HS-5 (cell line): ENCODE results near the gene C22orf42.
"Not testable (repeated sequence)": the region's sequence is repeated elsewhere in the genome, so short reads cannot be mapped to it uniquely, and the experiment has no call there.

Source experiments
- DNase-seq: peaks from one replicate; pipeline ENCODE4 v3.0.0-alpha.2; 2012; ENCODE audit warnings: low read depth

C22orf42 gene

GRCh38 chr22:32183625-32184024, 24.5 kb upstream of the C22orf42 start:
- DNase-seq, result no peak

DNA sequence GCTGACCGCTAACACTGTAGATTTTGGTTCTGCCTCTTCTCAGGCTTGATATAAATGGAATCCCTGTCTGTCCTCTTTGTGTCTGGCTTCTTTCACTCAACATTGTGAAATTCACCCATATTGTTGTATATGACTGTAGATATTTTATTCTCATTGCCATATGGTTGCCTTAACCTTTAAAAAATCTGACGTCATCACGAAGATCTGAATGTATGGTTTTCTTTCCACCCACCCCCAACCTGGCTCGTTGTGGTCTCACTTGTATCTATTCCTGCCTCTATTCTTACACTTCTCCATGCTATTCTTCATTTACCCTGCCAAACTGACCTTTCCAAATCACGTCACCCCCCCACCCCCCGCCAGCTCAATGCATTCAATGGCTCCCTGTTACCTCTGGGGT, 21.9 kb upstream of the C22orf42 start:
- no peak for DNase-seq

GRCh38 chr22:32177221-32177765, 18.2 kb upstream of the C22orf42 start:
- DNase-seq, result no peak

GRCh38 chr22:32175683-32176644, 16.9 kb upstream of the C22orf42 start:
- DNase-seq, result no peak

GRCh38 chr22:32175115-32175514, 16.0 kb upstream of the C22orf42 start:
- no peak for DNase-seq

DNA sequence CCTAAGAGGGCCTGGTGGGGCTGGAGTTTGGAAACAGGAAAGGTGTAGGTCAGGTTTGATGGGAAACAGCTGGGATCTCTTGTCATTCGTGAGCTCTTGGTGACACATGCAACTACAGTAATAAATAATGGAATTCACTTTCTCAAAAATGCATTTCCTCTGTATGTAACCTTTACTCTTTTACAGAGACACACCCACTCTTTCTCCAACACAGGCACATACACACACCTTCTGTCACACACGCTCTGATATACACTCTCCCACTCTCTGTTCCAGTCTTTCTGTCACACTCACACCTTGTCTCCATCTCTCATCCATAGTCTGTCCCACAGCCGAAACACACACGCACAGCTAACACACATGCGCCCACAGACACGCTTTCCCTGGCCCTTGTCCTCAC, 6.6 kb upstream of the C22orf42 start:
- no peak for DNase-seq

GRCh38 chr22:32164075-32164860, 5.2 kb upstream of the C22orf42 start:
- DNase-seq, result no peak

DNA sequence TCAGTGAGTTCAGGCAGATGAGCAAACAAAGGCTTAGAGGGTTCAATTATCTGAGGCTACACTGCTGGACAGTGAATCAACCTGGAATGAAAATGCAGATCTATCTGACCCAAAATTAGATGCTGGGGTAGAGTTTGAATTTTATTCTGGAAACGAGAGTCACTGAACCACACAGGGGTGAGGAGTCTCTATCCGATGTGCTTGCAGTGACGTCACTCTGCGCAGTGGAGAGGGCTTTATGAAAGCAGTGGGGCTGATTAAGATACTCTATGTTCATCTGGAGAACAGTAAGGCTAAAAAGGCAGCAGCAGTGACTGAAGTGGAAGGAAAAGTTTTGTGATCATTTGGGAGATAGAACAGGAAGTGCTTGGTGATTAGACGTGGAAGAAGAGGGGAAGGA, 1.3 kb upstream of the C22orf42 start:
- DNase-seq, result not testable (repeated sequence)

GRCh38 chr22:32157632-32158031, 1.5 kb downstream of the C22orf42 start:
- not testable (repeated sequence) for DNase-seq

- not testable (repeated sequence) for DNase-seq
Measured at GRCh38 chr22:32154727-32155126, 4.4 kb downstream of the C22orf42 start.

- DNase-seq, result not testable (repeated sequence)
Measured at GRCh38 chr22:32151641-32152040, 7.5 kb downstream of the C22orf42 start.

DNA sequence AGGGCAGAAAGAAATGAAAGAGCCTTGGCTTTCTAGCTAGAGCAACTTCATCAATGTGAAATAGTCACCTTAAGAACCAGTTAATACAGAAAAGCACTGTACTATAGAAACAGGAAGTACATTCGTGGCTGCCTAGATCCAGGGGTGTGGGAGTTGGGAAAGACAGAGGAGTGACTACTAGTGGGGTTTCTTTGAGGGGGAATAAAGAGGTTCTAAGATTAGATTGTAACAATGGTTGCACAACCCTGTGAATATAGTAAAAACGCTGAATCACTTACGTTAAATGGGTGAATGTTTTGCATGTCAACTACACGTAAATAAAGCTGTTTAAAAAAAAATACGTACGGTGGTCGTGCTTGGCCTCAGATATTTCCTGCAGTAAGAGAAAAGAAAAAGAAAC, 8.5 kb downstream of the C22orf42 start:
- not testable (repeated sequence) for DNase-seq

DNA sequence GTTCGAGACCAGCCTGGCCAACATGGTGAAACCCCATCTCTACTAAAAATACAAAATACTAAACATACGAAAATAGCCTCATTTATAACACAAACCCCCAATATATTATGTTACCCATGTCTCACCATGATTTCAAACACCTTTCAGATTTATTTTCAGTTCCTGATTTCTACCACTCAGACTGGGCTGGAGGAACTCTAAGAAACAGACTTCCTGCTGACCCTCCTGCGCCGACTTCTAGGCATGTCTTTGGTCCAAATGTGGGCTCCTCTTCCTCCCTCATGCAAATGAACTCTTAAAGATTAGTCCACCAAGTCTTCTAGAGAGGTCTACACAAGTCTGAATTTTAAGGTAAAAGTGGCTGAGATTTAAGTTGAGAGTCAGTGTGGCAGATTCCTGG, 10.7 kb downstream of the C22orf42 start:
- not testable (repeated sequence) for DNase-seq

GRCh38 chr22:32147128-32147527, 12.0 kb downstream of the C22orf42 start:
- not testable (repeated sequence) for DNase-seq

GRCh38 chr22:32144496-32145274, 14.4 kb downstream of the C22orf42 start:
- DNase-seq, result no peak

DNA sequence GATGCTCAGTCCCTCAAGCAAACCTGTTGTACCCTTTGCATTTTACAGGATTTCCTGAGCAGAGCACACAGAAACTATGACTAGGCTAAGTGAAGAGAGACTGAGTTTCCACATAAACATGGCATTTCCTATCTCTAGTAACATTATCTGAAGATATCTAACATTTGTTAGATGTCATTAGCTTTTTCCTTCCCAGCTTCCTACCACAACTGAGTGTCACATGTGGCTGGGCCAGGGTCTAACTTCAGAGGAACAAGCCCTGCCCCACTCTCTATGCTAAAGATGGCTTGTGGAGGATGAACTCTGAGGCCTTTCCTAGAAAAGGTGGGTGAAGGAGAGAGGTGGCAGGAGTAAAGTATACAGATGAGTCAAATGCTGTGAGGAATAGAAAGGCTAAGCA, 16.5 kb downstream of the C22orf42 start:
- no peak for DNase-seq

GRCh38 chr22:32140688-32141087, 18.4 kb downstream of the C22orf42 start:
- not testable (repeated sequence) for DNase-seq

DNA sequence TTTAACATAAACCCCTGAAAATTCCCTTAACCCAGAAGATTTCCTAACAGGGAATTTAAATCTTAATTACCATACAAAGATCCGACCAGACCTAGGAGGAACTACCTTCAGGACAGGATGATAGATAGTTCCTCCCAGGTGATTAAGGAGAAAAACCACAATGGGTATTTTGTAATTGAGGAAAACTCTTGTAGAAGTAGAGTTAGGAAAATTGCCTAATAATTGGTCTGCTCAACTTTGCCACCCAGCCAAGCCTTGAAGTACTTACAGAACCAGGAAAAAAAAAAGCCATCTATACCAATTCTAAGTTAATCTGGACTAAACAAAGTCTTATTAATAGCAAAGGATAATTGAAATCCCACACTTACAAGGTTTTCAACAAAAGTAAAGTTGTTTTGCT, 20.5 kb downstream of the C22orf42 start:
- not testable (repeated sequence) for DNase-seq

GRCh38 chr22:32137731-32138324, 21.3 kb downstream of the C22orf42 start:
- DNase-seq, result not testable (repeated sequence)

DNA sequence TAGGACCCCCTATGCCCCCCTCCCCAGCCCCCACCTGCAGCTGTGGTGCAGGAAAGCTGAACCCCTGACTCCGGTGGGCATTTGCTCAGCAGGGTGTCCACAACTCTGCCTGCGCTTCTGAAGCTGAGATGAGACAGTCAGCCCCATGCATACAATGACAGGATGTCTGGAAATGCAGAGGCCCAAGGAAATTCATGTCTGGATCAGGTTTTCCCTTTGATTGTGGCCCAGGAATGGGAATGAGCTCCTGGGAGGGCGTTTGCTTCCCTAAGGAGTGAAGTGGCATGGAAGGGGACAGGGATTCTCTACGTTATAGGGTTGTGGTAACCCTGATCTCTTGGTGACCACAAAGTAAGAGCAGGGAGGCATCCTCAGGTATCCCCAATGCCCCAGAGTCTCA, 22.2 kb downstream of the C22orf42 start:
- not testable (repeated sequence) for DNase-seq

DNA sequence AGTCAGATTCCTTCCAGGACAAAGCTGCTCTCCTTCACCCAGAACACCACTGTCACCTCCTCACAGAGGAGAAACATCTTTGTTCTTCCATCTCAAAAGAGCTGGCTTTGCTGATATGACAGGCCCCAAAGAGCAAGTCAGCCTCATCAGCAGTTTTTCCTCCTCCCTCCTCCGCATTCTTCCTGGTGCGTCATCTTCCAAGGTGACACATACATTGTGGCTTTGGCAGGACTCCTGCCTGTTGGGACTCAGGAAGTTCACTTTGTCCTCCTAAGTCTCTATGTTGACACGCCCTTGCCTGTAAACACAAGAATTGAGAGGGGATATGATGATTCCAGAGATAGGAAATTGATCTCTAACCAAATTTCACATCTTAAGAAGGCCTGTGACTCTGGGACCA, 23.1 kb downstream of the C22orf42 start:
- DNase-seq, result peak; percentile 69
